Posterior cingulate gyrus (tissue), 11 donors: ENCODE results near the gene MYBBP1A.

Experiments used
- DNase-seq, 10 donors: peaks; one replicate each; pipeline versions ENCODE4 v3.0.0 to v3.0.0-alpha.2; 2020 to 2021; ENCODE audit warnings: mixed read lengths in 3 of 10
- intact Hi-C: fragments of 100-400 bp; cut with DNase I; formaldehyde crosslinking; loops from one replicate; pipeline ENCODE4 v1.15.1; 2023

The MYBBP1A gene

DNA sequence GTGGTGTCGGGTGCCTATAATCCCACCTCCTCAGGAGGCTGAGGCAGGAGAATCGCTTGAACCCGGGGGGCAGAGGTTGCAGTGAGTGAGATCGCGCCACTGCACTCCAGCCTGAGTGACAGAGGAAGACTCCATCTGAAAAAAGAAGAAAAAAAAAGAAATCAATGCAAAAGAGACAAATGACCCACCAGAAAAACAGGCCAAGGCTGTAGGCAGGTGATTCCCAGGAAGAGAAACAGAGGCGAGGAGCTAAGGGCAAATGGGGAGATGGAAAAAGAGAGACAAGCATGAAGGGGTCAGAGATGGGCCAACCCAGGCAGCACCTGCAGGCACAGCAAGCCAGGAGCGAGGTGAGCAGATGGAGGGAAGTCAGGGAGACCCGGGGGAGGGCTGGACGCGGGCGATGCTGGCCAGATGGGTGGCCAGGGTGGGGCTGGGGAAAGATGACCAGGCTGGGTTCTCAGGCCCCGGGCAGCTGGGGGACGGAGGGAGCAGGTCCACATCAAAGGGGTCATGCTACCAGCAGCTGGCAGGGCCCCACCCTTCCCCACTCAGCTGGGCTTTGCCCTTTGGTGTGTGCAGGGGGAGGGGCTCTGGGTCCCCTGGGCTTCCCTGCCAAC, 25.5 kb downstream of the MYBBP1A start:
- intact Hi-C loops = no loop called here
- DNase-seq = no peak

GRCh38 chr17:4527566-4528125, 27.5 kb downstream of the MYBBP1A start:
- intact Hi-C loops = no loop called here
- DNase-seq = no peak

DNA sequence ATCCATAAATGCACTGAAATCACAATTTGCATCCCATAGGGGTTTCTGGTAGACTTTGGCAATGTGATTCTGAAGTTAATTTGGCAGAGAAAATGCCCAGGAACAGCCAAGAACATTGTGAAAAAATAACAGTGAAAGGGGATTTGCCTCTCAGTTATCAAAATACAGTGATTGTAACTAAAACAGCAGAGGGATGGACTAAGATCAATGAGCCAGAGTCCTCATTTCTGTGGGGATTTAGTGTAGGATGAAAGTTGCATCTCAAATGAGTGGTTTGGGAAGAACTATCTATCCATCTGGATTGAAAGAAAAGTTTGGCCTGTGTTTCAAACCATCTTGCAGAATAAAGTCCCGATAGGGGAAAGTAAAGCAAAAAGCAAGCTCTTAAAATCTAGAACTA, 28.1 kb downstream of the MYBBP1A start:
- DNase-seq = no peak
- intact Hi-C loops = no loop called here

DNA sequence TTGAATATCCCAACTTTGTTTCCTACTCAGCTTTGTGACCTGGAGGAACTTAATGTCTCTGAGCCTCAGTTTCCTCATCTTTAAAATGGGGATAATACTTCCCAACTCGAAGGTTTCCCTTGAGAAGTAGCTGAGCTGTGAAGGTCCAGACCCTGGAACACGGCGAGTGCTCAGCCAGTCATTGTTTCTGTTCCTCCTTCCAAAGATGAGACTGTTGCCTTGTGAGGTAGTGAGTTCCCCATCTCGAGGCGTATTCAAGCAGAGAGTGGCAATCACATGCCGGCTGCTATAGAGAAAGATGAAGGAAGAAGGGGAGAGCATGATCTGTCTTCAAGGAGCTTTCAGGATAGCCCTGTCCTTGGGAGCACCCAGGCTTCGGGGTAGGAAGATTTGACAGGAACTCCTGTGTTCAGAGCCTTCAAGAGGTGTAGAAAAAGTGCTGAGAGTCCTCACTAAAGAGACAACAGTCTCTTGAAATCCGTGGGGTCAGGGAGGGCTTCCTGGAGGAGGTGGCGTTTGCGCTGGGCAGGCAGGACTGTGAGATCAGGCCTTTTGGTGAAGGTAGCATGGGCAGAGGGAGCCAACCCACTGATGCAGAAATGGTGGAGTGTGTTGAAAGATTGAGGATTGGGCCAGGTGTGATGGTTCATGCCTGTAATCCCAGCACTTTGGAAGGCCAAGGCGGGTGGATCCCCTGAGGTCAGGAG, 29.3 kb downstream of the MYBBP1A start:
- intact Hi-C loops = no loop called here

GRCh38 chr17:4523946-4524345, 31.2 kb downstream of the MYBBP1A start:
- DNase-seq = no peak
- intact Hi-C loops = no loop called here

More for the DNA sequence above, 29.3 kb downstream of the MYBBP1A start:
- DNase-seq = no peak

DNA sequence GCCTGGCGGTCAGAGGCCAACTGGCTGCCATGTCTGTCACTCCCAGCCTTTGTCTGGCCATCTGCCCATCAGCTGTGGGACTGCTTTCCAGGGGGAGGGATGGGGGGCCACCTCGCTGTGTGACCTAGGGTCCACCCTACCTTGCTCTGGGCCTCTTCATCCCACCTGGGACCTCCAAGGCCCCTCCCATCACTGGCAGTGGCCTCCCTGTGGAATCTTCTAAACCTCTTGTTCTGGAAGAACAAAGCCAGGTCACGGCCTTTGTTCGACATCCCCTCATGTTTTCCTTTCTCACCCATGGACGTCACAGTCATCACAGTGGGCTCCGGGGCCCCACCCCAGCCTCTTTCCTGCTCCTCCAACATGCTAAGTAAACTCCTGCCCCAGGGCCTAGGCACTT, 32.5 kb downstream of the MYBBP1A start:
- DNase-seq = no peak
- intact Hi-C loops = no loop called here

DNA sequence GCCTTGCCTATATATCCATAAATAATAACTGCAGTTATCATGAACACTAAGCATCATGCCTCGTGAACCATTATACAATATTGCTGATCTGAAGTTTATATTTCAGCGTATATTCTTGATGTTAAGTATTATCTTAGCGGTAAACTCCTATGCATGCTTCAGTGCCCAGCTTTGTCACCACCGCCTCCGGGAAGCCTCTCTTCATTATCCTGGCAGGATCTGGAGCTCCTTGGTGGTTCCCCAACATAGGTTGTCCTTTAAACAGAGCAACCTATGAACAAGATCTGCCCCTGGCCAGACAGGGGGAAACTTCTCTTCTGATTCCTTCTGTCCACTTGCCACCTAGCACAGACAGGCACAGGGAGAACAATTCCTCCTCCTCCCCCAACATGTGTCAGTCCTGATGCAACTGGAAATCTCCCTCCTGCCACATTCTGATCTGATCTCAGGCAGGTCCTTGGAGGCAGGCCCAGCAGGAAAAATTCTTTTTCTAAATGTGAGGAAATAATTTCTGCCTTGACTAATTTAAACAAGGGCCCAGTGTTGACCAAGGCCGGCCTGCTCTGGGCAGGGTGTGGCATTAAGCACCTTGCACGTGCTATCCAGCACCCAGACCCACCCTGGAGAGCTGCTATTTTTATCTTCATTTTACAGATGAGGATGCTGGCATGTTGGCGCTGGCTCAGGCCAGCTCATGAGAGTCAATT, 34.1 kb downstream of the MYBBP1A start:
- DNase-seq = peak in 1 of 10 donors; percentile 72
- intact Hi-C loops = no loop called here

DNA sequence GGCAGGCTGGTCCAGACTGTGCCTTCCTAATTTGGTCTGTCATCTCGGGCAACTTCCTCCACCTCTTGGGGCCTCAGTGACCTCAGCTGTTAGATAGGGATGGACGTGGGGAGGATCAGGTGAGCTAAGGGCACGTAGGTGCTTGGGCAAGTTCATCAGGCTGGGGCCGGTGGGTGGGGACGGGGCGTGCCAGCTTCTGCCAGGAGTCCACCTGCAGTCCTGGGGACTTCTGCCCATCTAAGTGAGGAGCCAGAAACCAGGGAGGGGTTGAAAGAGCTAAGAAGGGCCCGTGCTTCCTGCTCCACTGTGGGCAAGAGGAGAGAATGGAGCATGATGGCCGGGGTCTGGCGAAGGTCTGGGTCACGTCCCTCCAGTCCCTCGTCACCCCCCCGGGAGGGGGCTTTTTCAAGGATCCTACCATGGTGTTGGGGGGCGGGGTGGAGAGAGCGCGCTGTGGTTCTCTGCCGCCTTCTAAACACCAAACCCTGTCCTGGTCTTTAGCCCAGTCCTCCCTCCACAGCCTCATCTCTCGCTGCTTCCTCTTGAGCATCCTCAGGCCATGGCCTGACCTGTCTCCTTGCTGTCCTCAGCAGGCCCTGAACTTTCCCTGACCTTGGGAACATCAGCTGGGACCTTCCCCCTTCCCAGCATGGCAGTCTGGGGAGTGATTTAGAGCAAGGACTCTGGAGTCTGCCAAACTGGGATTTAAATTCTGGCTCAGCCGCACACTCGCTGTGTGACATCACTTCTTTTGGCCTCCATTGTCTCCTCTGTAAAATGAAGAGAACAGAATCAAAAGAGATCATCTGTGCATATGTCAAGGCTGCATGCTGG, 34.9 kb downstream of the MYBBP1A start:
- intact Hi-C loops = no loop called here
- DNase-seq = peak in 1 of 10 donors; percentile 66

DNA sequence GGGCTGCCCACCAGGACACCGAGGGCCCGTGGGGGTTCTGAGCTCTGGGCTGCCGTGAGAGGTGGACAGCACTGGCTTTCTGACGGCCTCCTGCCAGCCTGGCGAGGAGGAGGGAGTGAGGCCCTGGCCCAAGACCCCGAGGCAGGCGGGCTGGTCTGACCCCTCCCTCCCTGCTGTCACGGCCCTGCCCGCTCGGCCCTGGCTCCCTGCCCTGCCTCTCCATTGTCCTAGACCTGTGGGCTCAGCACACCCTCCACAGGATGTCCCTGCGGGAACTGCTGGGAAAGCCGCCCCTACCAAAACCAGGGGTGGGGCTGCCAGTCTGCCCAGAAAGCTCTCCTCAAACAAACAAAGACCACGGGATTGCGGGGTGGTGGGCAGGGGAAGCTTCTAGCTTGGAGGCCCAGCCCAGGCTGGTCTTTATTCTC, 35.8 kb downstream of the MYBBP1A start:
- DNase-seq = peak in 3 of 10 donors; percentile 47 to 92 (median 52)
- intact Hi-C loops = no loop called here

GRCh38 chr17:4518901-4519300, 36.3 kb downstream of the MYBBP1A start:
- intact Hi-C loops = no loop called here
- DNase-seq = no peak

- no peak for DNase-seq
- intact Hi-C loops = no loop called here
Observed at GRCh38 chr17:4516735-4517134, 38.4 kb downstream of the MYBBP1A start.

- no peak for DNase-seq
- intact Hi-C loops = no loop called here
Observed at GRCh38 chr17:4515501-4515900, 39.7 kb downstream of the MYBBP1A start.

DNA sequence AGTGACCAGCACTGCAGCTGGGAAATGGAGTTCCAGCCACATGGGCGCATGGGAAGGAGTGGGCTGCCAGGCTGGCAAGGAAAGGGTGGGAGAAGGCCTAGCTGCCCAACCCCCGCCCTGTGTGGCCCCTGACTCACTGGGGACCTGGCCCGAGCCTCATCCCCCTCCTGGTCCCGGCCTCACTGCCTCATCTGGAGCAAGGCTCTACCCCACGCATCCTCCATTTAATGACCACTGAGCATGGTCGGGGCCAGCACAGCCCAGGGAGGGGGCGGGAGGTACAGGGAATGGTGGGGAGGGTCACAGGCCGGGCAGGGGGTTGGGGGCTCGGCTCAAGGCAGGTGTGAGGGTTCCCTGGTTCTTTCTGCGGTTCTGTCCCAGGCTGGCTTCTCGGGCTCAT, 40.4 kb downstream of the MYBBP1A start:
- DNase-seq = no peak
- intact Hi-C loops = no loop called here

DNA sequence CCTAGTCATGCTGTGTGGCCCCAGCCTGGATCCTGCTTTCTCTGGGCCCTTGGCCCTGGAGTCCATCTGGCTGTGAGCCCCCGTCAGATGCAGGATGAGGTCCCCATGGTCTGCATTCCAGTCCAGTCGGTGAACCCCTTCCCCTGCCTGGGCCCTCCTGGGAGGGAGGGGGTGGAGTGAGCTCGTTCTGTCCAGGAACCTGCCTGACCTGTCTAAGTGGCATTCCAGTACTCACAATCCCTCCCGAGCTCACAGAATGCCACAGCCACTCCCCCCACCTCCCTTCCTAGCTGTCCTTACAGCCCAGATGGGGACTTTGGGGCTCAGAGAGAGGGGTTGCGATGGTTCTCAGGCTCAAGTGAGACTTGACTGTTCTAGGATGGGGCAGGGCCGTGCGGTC, 41.0 kb downstream of the MYBBP1A start:
- intact Hi-C loops = no loop called here
- no peak for DNase-seq

DNA sequence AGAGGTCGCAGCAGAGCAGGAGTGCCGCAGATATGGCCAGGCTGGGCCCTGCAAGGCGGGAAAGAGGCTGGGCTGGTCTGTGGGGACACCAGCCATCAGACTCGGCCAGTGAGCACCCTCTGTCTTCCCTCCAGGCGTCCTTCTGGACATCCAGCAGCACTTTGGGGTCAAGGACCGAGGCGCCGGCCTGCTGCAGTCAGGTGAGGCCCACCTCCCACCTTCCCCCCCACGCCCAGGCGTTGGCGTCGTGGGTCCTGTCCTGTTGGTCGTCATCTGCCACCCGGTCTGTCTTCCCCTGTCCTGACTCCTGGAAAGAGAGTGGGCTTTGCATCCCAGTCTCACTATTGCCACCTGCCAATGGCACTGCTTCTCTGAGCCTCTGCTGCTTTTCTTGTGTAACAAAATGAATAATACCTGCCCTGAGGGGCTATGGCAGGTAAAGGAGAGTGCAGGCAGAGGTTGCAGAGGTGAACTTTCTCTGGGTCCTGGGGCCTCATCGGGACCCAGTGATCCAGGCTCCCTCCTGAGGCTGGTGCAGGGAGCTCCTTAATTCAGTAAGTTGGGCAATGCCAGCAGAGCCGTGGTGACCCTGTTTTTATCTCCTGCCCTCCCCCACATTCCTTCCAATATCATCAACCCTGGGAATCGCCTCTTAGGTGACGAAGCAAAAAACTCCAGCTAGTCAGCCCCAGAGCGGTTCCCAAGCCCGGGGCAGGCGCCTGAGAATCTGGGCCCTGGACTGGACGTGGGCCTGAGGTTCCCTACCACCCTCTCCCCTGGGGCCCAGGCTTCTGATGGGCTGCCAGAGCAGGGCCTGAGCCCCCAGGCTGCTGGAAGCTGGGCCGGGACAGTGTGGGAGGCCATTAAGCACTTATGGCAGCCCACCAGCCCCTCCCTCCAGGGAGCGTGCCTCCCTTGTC, 41.8 kb downstream of the MYBBP1A start:
- intact Hi-C loops = no loop called here
- DNase-seq = no peak

GRCh38 chr17:4512156-4513112, 42.8 kb downstream of the MYBBP1A start:
- no peak for DNase-seq
- intact Hi-C loops = no loop called here

DNA sequence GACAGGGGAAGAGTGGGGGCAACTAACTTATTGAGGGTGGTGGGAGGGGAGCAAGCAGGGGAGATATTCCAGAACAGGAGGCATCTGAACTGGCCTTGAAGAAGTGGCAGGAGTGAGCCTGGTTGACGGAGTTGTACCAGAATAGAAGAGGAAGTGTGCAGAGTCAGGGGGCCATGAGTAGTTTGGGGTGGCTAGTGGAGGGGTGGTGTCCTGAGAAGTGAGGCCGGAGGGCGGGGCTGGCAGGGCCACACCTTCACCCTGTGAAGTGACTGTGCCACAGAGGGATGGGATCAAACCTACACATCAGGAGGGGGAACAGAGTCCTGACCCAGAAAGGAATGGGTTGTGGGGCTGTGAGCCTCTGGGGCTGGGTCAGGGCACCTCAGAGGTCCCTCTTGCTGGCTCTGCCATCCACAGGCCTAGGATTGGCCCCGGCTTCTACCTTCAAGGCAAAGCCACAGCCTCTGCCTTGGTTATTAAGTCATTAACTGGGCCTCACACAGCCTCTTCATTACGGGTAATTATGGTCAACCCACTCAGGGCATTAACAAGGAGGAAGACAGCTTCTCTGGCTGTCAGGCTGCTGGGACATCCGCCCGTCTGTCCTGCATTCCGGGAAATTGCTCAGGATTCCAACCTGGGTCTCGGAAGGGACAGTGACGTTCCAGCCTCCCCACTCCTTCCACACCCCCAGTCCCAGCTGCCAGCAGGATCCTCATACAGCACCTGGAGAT, 43.8 kb downstream of the MYBBP1A start:
- intact Hi-C loops = no loop called here
- no peak for DNase-seq

GRCh38 chr17:4510618-4510941, 44.6 kb downstream of the MYBBP1A start:
- intact Hi-C loops = no loop called here
- peak in 1 of 10 donors; percentile 29 for DNase-seq
